Measurements from ENCODE around the gene STARD3. TPM values are rescaled to one million over a fixed set of nuclear protein-coding genes. Genes with fewer than 3 reads are reported as not detected.
A peak's percentile ranks its signal among the peaks of the same experiment; 100 is the strongest.

Gene STARD3
- polyA plus RNA-seq, 1 donor: 57.9 TPM

- H3K9me3 ChIP-seq (ENCODE audit: control insufficient read depth, low read depth, low read length): no peaks in the 10 kb centered on the region
- peaks cover 89% of the 10 kb centered on the region for H3K27me3 ChIP-seq (ENCODE audit: control insufficient read depth, insufficient read depth, low read length)
- no peak for DNase-seq
- WGBS (ENCODE audit: insufficient coverage, low lambda C conversion rate): no CpG with 5 or more reads among the region's 22 CpGs
- H3K36me3 ChIP-seq (ENCODE audit: control insufficient read depth, insufficient read depth, low read length): no peaks in the 10 kb centered on the region
- H3K4me1 ChIP-seq (ENCODE audit: control insufficient read depth, insufficient read depth, low read length): peaks cover 3% of the 10 kb centered on the region
- no peak overlapping the region for H3K4me3 ChIP-seq (ENCODE audit: low read length)
- no peak overlapping the region for H3K27ac ChIP-seq (ENCODE audit: low read length)
Measured at GRCh38 chr17:39612291-39612894, 24.6 kb upstream of the STARD3 start.

DNA sequence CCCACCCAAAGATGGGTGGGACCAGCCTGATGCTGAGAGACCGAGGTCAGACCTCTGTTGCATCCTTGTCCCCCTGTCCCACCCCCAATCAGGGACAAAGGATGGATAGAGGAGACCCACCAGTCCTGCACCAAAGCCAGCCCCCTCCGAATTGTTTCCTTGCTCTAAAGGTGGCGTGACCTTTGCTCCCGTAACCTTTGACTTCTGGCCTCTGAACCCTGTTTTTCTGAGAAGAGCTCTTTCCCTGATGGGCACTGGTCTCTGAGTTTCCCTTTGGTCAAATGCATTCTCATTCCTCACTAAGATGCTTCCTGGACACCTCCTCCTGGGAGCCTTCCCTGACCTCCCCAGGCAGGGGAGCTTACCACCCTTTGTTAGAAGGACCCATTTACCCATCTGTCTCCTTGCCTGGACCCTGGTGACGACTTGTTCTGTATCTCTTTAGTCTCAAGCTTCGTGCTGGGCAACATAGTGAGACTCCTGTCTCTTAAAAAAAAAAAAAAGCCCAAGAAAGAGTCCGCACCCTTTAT is 23.9 kb upstream of the STARD3 start:
- no peaks in the 10 kb centered on the region for H3K9me3 ChIP-seq (ENCODE audit: control insufficient read depth, low read depth, low read length)
- no peak overlapping the region for H3K27ac ChIP-seq (ENCODE audit: low read length)
- no peak overlapping the region for H3K4me3 ChIP-seq (ENCODE audit: low read length)
- WGBS (ENCODE audit: insufficient coverage, low lambda C conversion rate): 73% methylated on average over 3 of the region's 7 CpGs
- peaks cover 85% of the 10 kb centered on the region for H3K27me3 ChIP-seq (ENCODE audit: control insufficient read depth, insufficient read depth, low read length)
- H3K4me1 ChIP-seq (ENCODE audit: control insufficient read depth, insufficient read depth, low read length): peaks cover 4% of the 10 kb centered on the region
- no peaks in the 10 kb centered on the region for H3K36me3 ChIP-seq (ENCODE audit: control insufficient read depth, insufficient read depth, low read length)
- no peak for DNase-seq

- Histone ChIP-seq H3K9me3 (ENCODE audit: control insufficient read depth, low read depth, low read length) (no peaks in the 10 kb centered on the region), H3K27ac (ENCODE audit: low read length) (no peak overlapping the region), H3K27me3 (ENCODE audit: control insufficient read depth, insufficient read depth, low read length) (peaks cover 68% of the 10 kb centered on the region), H3K36me3 (ENCODE audit: control insufficient read depth, insufficient read depth, low read length) (no peaks in the 10 kb centered on the region), H3K4me3 (ENCODE audit: low read length) (no peak overlapping the region), H3K4me1 (ENCODE audit: control insufficient read depth, insufficient read depth, low read length) (peaks cover 5% of the 10 kb centered on the region)
- 83% methylated on average over 1 of the region's 3 CpGs for WGBS (ENCODE audit: insufficient coverage, low lambda C conversion rate)
- DNase-seq: no peak
Measured at GRCh38 chr17:39614545-39615157, 22.3 kb upstream of the STARD3 start.

DNA sequence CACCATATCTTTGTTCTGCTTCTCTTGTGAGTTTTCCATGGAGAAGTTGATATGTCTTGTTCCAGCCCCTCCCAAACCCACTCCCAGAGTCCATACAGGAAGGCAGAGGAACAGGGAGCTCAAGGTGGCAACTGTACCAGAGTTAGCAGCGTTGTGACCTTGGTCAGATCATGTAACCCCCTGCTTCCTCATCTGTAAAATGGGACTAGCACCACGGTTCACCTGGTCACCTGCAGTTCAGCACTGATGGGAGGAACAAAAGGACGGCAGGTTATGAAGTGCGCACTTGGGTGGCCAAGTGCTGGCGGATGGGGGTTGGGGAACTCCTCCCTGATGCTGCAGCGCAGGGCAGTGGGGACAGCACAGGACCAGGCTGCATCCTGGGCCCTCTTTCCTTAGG is 21.5 kb upstream of the STARD3 start:
- DNase-seq: no peak
- Histone ChIP-seq H3K27me3 (ENCODE audit: control insufficient read depth, insufficient read depth, low read length) (peaks cover 62% of the 10 kb centered on the region), H3K4me1 (ENCODE audit: control insufficient read depth, insufficient read depth, low read length) (peaks cover 8% of the 10 kb centered on the region), H3K9me3 (ENCODE audit: control insufficient read depth, low read depth, low read length) (no peaks in the 10 kb centered on the region), H3K27ac (ENCODE audit: low read length) (no peak overlapping the region), H3K4me3 (ENCODE audit: low read length) (no peak overlapping the region), H3K36me3 (ENCODE audit: control insufficient read depth, insufficient read depth, low read length) (no peaks in the 10 kb centered on the region)
- no CpG with 5 or more reads among the region's 6 CpGs for WGBS (ENCODE audit: insufficient coverage, low lambda C conversion rate)

- no peak overlapping the region for H3K4me3 ChIP-seq (ENCODE audit: low read length)
- H3K27me3 ChIP-seq (ENCODE audit: control insufficient read depth, insufficient read depth, low read length): peaks cover 47% of the 10 kb centered on the region
Measured at GRCh38 chr17:39617100-39617445, 19.9 kb upstream of the STARD3 start.

GRCh38 chr17:39617446-39618245 is 19.3 kb upstream of the STARD3 start:
- peak; percentile 66 to 77 for DNase-seq
- no CpG with 5 or more reads among the region's 79 CpGs for WGBS (ENCODE audit: insufficient coverage, low lambda C conversion rate)
- Histone ChIP-seq H3K27me3 (ENCODE audit: control insufficient read depth, insufficient read depth, low read length) (peaks cover 42% of the 10 kb centered on the region), H3K4me3 (ENCODE audit: low read length) (peak overlapping the region; percentile 34), H3K27ac (ENCODE audit: low read length) (no peak overlapping the region), H3K9me3 (ENCODE audit: control insufficient read depth, low read depth, low read length) (no peaks in the 10 kb centered on the region), H3K4me1 (ENCODE audit: control insufficient read depth, insufficient read depth, low read length) (peaks cover 8% of the 10 kb centered on the region), H3K36me3 (ENCODE audit: control insufficient read depth, insufficient read depth, low read length) (no peaks in the 10 kb centered on the region)

More at GRCh38 chr17:39617100-39617445, 19.9 kb upstream of the STARD3 start:
- H3K4me1 ChIP-seq (ENCODE audit: control insufficient read depth, insufficient read depth, low read length): peaks cover 8% of the 10 kb centered on the region
- no CpG with 5 or more reads among the region's 3 CpGs for WGBS (ENCODE audit: insufficient coverage, low lambda C conversion rate)
- DNase-seq: no peak
- no peak overlapping the region for H3K27ac ChIP-seq (ENCODE audit: low read length)
- H3K9me3 ChIP-seq (ENCODE audit: control insufficient read depth, low read depth, low read length): no peaks in the 10 kb centered on the region
- H3K36me3 ChIP-seq (ENCODE audit: control insufficient read depth, insufficient read depth, low read length): no peaks in the 10 kb centered on the region

GRCh38 chr17:39618246-39618913 is 18.6 kb upstream of the STARD3 start:
- no peaks in the 10 kb centered on the region for H3K36me3 ChIP-seq (ENCODE audit: control insufficient read depth, insufficient read depth, low read length)
- H3K27me3 ChIP-seq (ENCODE audit: control insufficient read depth, insufficient read depth, low read length): peaks cover 34% of the 10 kb centered on the region
- DNase-seq: peak in 1 of 2 donors; percentile 62
- H3K9me3 ChIP-seq (ENCODE audit: control insufficient read depth, low read depth, low read length): no peaks in the 10 kb centered on the region
- peaks cover 8% of the 10 kb centered on the region for H3K4me1 ChIP-seq (ENCODE audit: control insufficient read depth, insufficient read depth, low read length)
- no CpG with 5 or more reads among the region's 33 CpGs for whole genome bisulfite sequencing (ENCODE audit: insufficient coverage, low lambda C conversion rate)
- H3K4me3 ChIP-seq (ENCODE audit: low read length): peak overlapping the region; percentile 34
- no peak overlapping the region for H3K27ac ChIP-seq (ENCODE audit: low read length)

DNA sequence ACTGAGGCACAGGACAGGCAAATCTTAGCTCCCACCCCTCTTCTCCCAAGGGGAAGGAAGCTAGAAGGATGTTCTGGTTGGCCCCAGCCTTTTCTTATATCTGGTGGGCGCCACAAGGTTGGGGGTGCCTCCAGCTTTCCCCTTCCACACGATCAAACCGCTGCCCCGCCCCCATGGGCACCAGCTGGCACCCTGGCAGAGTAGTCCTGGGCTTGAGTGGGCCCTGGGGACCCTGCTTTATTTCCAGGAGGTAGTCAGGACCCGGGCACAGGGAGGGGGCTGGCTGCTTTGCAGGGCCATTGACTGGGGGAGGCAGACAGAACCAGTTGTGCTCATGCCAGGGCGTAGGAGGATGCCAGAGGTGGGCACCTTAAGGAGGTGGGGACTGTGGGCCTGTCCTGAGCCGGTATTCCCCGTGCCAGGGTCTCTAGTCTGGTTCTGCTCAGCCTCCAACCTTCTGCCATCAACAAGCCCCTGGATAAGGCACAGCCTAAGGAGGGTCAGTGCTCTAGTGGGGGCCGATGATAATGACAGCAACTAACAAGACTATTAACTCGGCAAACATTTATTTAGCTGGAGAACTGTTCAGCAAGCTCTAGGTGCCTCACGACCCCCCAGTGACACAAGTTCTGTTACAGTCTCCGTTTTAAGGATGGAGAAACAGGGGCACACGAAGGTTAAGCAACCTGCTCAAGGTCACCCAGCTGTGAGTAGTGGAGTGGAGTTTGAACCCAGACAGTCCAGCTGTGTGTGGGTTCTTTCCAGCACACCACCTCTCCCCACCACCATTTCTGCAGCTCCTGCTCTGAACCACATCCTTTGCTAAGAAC is 17.8 kb upstream of the STARD3 start:
- Histone ChIP-seq H3K27ac (ENCODE audit: low read length) (no peak overlapping the region), H3K4me3 (ENCODE audit: low read length) (no peak overlapping the region)
- no CpG with 5 or more reads among the region's 13 CpGs for WGBS (ENCODE audit: insufficient coverage, low lambda C conversion rate)

DNA sequence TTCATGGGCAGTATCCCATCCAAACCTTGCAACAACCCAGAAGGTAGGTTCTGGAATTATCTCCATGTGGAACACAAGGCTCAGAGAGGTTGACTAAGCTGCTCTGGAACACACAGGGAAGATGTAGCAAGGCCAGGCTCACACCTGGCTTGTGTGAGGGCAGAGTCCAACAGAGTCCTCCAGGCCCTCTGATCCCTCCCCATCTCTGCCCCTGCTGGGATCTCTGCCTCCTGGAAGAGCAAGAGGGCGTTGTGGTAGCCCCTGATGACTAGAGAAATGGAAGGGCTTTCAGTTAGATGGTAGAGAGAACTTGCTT is 17.2 kb upstream of the STARD3 start:
- Histone ChIP-seq H3K4me3 (ENCODE audit: low read length) (no peak overlapping the region), H3K36me3 (ENCODE audit: control insufficient read depth, insufficient read depth, low read length) (no peaks in the 10 kb centered on the region), H3K27ac (ENCODE audit: low read length) (no peak overlapping the region), H3K27me3 (ENCODE audit: control insufficient read depth, insufficient read depth, low read length) (peaks cover 25% of the 10 kb centered on the region), H3K4me1 (ENCODE audit: control insufficient read depth, insufficient read depth, low read length) (peaks cover 8% of the 10 kb centered on the region), H3K9me3 (ENCODE audit: control insufficient read depth, low read depth, low read length) (no peaks in the 10 kb centered on the region)
- DNase-seq: no peak
- WGBS (ENCODE audit: insufficient coverage, low lambda C conversion rate): no CpG with 5 or more reads among the region's 1 CpG

More for the DNA sequence above, 17.8 kb upstream of the STARD3 start:
- peaks cover 29% of the 10 kb centered on the region for H3K27me3 ChIP-seq (ENCODE audit: control insufficient read depth, insufficient read depth, low read length)
- no peaks in the 10 kb centered on the region for H3K36me3 ChIP-seq (ENCODE audit: control insufficient read depth, insufficient read depth, low read length)
- no peaks in the 10 kb centered on the region for H3K9me3 ChIP-seq (ENCODE audit: control insufficient read depth, low read depth, low read length)
- peaks cover 8% of the 10 kb centered on the region for H3K4me1 ChIP-seq (ENCODE audit: control insufficient read depth, insufficient read depth, low read length)
- no peak for DNase-seq

Measured in large intestine (tissue), 3 donors.